Motor neuron (in vitro differentiated cells): Measurements from ENCODE around the gene NAIP. TPM values are rescaled to one million over a fixed set of nuclear protein-coding genes. Genes with fewer than 3 reads are reported as not detected.
"Not testable (repeated sequence)": the region's sequence is repeated elsewhere in the genome, so short reads cannot be mapped to it uniquely, and the experiment has no call there.

Source experiments
- ATAC-seq, 8 experiments: fragments of 200-7000 bp; cut with Tn5 transposase; replicated peaks in 6 of 8; 2 replicates each; pipeline ENCODE4 v1.8.0; 2021; ENCODE audit warnings: mild to moderate bottlenecking in 8 of 8, moderate library complexity in 8 of 8
- H3K27ac ChIP-seq, 2 donors: fragments of 250-450 bp; sonication (Bioruptor Pico); 2 replicates each; pipeline ENCODE4 v1.9.0; 2021; ENCODE audit warnings: antibody characterized with exemption in 2 of 2, mild to moderate bottlenecking in 2 of 2, moderate library complexity in 1 of 2
- H3K4me1 ChIP-seq, 2 donors: fragments of 250-450 bp; sonication (Bioruptor Pico); replicated peaks in 1 of 2; 2 replicates each; pipeline ENCODE4 v1.6.1; 2021; ENCODE audit warnings: antibody characterized with exemption in 2 of 2, mild to moderate bottlenecking in 2 of 2, moderate library complexity in 1 of 2
- H3K4me3 ChIP-seq, 5 donors: fragments of 250-450 bp; sonication (Bioruptor Pico); 2 replicates each; pipeline ENCODE4 v1.9.0; 2021; ENCODE audit warnings: antibody characterized with exemption in 5 of 5, mild to moderate bottlenecking in 5 of 5, moderate library complexity in 4 of 5
- WGBS, 10 experiments: fragments of 450-650 bp; shearing (Covaris generic); methylation state at CpG; one replicate each; pipeline ENCODE4 v1.0.0; 2022; 5-methylcytosine and 5-hydroxymethylcytosine counted together
- in situ Hi-C, 9 experiments: fragments of 400-800 bp; cut with MboI; loops; one replicate each; pipeline ENCODE4 v1.15.0; 2021; ENCODE audit warnings: low sequenced_read_pairs in 9 of 9, low pct_unique_long_range_greater_than_20kb in 2 of 9; ENCODE audit not compliant: unreplicated experiment in 9 of 9
- total RNA-seq, 8 experiments: library from RNA; unstranded; fragments of 300-600 nt; gene quantifications; 2 replicates each; pipeline versions ENCODE4 v1.2.3 to v1.2.4, GENCODE V29; 2022

NAIP gene
- total RNA-seq, 8 experiments from 2014 or later = 8.7 to 76.6 (median 12.0) TPM

DNA sequence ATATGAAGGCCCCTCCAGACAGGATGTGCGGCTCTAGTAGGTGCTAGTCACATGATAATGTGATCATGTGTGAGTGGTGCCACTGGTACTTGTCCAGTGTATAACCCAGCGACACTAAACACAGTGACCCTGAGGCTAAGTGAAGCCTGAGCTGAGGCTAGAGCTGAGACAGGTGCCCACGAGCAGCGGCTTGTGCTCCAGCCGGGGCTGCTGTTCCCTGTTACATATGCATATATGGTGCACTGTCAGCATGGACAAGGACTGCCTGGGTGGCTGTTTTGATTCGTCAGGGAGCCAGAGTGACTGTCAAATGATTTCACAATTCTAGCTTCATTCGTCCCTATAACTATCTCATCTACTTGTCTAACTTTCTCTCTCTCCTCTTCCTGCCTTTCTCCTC is 18.2 kb downstream of the NAIP start:
- no CpG with 5 or more reads among the region's 7 CpGs for WGBS, 10 experiments
- H3K4me1 ChIP-seq, H3K4me3 ChIP-seq, in situ Hi-C loops, H3K27ac ChIP-seq: not testable (repeated sequence)
- peak in 4 of 8 experiments; percentile 17 to 66 (median 42) for ATAC-seq

DNA sequence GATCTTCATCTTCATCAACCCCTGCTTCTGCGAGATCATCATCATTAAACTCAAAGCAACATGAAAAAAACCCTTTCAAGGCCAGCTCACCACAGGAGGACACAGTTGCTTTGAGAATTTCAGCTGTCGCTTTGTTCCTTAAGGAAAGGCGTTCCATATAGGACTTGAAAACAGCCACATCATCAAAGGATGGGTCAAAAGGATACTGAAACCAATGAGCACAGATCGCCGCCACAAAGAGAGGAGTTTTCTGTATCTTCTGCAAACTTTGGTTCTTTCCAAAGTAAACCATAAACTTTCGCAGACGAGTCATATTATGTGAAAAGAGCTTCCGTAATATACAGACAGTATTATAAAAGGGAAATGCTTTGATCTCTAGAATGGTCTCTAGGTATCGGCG is 40.3 kb downstream of the NAIP start:
- H3K27ac ChIP-seq, in situ Hi-C loops, ATAC-seq, H3K4me3 ChIP-seq, H3K4me1 ChIP-seq: not testable (repeated sequence)
- no CpG with 5 or more reads among the region's 10 CpGs for WGBS, 10 experiments

- H3K4me1 ChIP-seq, in situ Hi-C loops, H3K4me3 ChIP-seq, ATAC-seq, H3K27ac ChIP-seq: not testable (repeated sequence)
- no CpG with 5 or more reads among the region's 7 CpGs for WGBS, 10 experiments
These were observed 57.9 kb downstream of the NAIP start for GRCh38 chr5:70967220-70967619.

DNA sequence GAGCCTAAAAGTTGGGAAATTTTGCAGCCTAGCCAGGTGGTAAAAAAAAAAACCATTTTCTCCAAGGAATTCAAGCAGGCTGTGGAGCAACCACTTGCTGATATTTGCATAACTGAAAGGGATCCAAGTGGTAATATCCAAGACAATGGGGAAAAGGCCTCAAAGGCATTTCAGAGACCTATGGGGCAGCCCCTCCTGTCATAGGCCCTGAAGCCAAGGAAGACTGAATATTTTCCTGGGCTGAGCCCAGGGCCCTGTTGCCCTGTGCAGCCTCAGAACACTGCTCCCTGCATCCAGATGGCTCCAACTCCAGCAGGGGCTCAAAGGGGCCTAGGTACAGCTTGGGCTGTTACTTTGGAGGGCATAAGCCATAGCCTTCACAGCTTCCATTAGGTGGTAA is 60.6 kb downstream of the NAIP start:
- H3K27ac ChIP-seq, H3K4me1 ChIP-seq, H3K4me3 ChIP-seq, in situ Hi-C loops: not testable (repeated sequence)
- peak in 4 of 8 experiments; percentile 21 to 84 (median 65) for ATAC-seq

DNA sequence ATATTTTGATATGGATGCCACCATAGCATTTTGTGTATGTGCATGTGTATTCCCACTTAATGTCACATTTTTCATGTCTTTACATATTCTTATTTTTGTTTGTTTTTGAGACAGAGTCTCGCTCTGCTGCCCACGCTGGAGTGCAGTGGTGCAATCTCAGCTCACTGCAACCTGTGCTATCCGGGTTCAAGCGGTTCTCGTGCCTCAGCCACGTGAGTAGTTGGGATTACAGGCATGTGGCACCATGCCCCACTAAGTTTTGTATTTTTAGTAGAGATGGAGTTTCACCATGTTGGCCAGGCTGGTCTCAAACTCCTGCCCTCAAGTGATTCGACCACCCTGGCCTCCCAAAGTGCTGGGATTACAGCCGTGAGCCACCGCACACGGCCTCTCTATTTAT is 72.1 kb downstream of the NAIP start:
- no CpG with 5 or more reads among the region's 10 CpGs for WGBS, 10 experiments

DNA sequence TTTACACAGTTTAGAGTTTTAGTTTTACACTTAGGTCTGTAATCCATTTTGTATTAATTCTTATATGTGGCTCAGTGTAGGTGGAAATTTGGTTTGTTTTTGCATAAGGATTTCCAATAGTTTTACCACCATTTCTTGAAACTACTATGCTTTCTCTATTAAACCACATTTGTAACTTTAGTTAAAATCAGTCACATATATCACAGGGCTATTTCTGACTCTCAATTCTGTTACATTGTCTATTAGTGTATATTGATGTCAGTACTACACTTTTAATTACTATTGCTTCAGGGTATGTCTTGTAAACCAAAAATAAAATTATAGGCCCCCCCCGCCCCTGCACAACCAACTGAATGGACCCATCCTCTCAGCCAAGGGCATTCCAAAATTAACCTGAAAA is 92.6 kb downstream of the NAIP start:
- H3K27ac ChIP-seq, ATAC-seq, H3K4me1 ChIP-seq, in situ Hi-C loops, H3K4me3 ChIP-seq: not testable (repeated sequence)
- WGBS, 10 experiments = no CpG with 5 or more reads among the region's 1 CpG

More for the DNA sequence above, 72.1 kb downstream of the NAIP start:
- H3K27ac ChIP-seq, ATAC-seq, H3K4me3 ChIP-seq, H3K4me1 ChIP-seq, in situ Hi-C loops: not testable (repeated sequence)

DNA sequence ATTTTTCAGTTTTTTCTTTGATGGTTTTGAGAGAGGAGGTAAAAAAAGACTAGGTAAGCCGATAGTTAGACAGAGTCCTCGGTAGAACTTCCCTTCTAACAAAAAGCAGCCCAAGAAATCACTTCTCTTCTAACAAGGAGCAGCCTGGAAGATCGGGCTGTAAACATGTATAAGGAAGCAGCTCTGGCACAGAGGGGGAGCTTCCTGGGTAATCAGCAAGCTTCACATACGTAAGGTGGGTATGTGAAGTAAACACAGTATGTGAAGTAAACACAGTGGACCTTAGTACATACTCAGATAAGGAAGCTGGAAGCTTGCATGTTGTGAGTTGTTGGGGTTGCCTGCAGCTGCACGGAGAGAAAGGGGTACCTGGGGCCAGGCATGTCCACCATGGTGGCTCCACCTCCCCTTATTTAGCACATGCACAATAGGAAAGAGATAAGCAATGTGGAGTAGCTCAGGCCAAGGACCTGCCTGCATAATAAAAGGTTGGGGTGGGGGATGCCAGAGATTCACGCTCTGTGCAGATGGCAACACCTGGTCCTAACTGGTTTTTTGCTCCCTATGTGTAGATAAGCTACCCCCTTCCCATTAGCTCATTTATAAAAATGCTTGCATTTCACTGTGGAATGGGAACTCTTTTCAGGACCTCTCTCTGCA is 93.3 kb downstream of the NAIP start:
- in situ Hi-C loops, H3K27ac ChIP-seq, H3K4me3 ChIP-seq, H3K4me1 ChIP-seq: not testable (repeated sequence)
- ATAC-seq = peak in 6 of 8 experiments; percentile 29 to 72 (median 50)
- no CpG with 5 or more reads among the region's 6 CpGs for WGBS, 10 experiments

DNA sequence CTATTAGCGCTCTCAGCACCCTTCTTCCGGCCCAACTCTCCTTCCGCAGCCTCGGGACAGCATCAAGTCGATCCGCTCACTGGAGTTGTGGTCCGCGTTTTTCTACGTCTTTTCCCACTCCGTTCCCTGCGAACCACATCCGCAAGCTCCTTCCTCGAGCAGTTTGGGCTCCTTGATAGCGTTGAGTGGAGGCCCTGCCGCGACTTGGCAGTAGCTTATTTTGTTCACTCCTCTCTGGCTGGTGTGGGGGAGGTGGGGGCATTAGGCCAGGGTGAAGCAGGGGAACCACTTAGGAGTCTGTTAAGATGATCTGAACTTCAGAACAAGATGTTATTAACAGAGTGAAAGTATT is 100.0 kb downstream of the NAIP start:
- peak in 5 of 8 experiments; percentile 37 to 79 (median 70) for ATAC-seq
- H3K4me1 ChIP-seq, H3K4me3 ChIP-seq, H3K27ac ChIP-seq, in situ Hi-C loops: not testable (repeated sequence)
- no CpG with 5 or more reads among the region's 16 CpGs for WGBS, 10 experiments

Other genes starting within 250 kb of the NAIP start
- gene SERF1A, start 124.7 kb downstream of the NAIP start, total RNA-seq = 10 to 100 TPM in 7 of 8 experiments, 1 to 10 TPM in 1; 5.2 to 17.9 (median 14.0) TPM
- gene SMN1, start 100.3 kb downstream of the NAIP start, total RNA-seq = 10 to 100 TPM; 42.0 to 71.8 (median 54.6) TPM
- 10 to 100 TPM; 22.4 to 52.3 (median 28.7) TPM for gene GTF2H2, start 42.3 kb upstream of the NAIP start, total RNA-seq